ENCODE measurements around the gene SPATA45. TPM values are rescaled to one million over a fixed set of nuclear protein-coding genes. Genes with fewer than 3 reads are reported as not detected.
"Not testable (repeated sequence)": the region's sequence is repeated elsewhere in the genome, so short reads cannot be mapped to it uniquely, and the experiment has no call there.

SPATA45 gene
- total and polyA plus RNA-seq, 8 donors: 0.26 TPM; not detected in 7

DNA sequence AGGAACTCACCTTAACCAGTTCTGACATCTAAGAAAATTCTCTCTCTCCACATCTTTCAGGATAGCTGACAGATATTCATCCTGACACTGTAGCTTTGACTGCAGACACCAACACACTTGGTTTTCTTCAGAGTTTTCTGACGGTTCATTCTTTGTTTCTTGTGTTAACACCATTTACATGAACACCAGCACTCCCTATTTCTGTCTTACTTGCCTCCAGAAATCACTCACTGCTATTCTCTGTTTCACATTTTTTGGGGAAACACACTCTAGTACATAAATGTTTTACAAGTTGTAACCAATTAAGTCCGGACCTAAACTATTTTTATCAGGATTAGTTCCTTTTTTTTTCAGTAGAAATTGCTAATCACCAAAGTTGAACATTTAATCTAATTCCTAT lies 26.1 kb upstream of the SPATA45 start:
- H3K4me3 ChIP-seq: no peak overlapping the region
- ATAC-seq (no peak), FAIRE-seq (no peak), DNase-seq (no peak)
- H3K36me3 ChIP-seq: no peaks in the 10 kb centered on the region
- H3K4me1 ChIP-seq: no peaks in the 10 kb centered on the region
- no peak overlapping the region for H3K27ac ChIP-seq
- no peaks in the 10 kb centered on the region for H3K27me3 ChIP-seq
- intact Hi-C loops (cut with DNase I): no loop called here
- WGBS, 2 donors: 65 to 73% methylated on average over 2 of the region's 2 CpGs
- H3K9me3 ChIP-seq: no peaks in the 10 kb centered on the region
- TF ChIP-seq CTCF (IDR thresholded peaks at IDR 0.05): no peak

GRCh38 chr1:212871976-212872375 lies 24.5 kb upstream of the SPATA45 start:
- no peak for ATAC-seq
- Histone ChIP-seq H3K4me1 (no peaks in the 10 kb centered on the region), H3K4me3 (no peak overlapping the region), H3K9me3 (no peaks in the 10 kb centered on the region), H3K27ac (no peak overlapping the region), H3K27me3 (no peaks in the 10 kb centered on the region), H3K36me3 (no peaks in the 10 kb centered on the region)
- no peak for TF ChIP-seq CTCF (IDR thresholded peaks at IDR 0.05)
- intact Hi-C loops (cut with DNase I): no loop called here
- FAIRE-seq: no peak
- no peak for DNase-seq
- WGBS, 2 donors: 100% methylated on average over 1 of the region's 1 CpG

- intact Hi-C loops (cut with DNase I): no loop called here
- FAIRE-seq (no peak), DNase-seq (no peak), ATAC-seq (no peak)
- Histone ChIP-seq H3K27ac (no peak overlapping the region), H3K4me1 (peaks cover 0 to 4% (median 0%) of the 10 kb centered on the region in 3 donors), H3K4me3 (no peak overlapping the region), H3K9me3 (no peaks in the 10 kb centered on the region), H3K27me3 (no peaks in the 10 kb centered on the region), H3K36me3 (no peaks in the 10 kb centered on the region)
- WGBS, 2 donors: 92 to 100% methylated on average over 1 of the region's 1 CpG
- TF ChIP-seq CTCF (IDR thresholded peaks at IDR 0.05): no peak
Observed at GRCh38 chr1:212867192-212867591, 19.7 kb upstream of the SPATA45 start.

DNA sequence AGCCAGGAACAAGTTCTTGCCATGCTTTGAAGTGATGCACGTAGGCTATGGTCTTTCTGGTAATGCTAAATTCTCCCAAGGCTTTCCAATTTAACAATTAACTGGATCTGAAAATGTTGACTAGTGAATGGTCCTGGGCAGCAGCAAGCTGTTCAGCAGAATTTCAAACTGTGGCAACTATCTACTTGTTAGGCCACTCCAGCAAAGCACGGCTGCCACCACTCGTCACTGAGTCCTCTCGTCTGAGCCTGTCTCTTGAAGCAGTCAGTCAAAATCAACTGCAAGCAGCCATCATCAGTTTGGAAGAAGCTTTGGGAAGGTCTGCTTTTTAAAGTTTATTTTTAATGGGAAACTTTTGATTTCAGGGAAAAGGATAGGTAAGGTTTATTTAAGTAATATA lies 16.8 kb upstream of the SPATA45 start:
- TF ChIP-seq CTCF (IDR thresholded peaks at IDR 0.05): no peak
- ATAC-seq (no peak), FAIRE-seq (no peak), DNase-seq (no peak)
- no peaks in the 10 kb centered on the region for H3K27me3 ChIP-seq
- H3K4me1 ChIP-seq: peaks cover 0 to 10% (median 9%) of the 10 kb centered on the region in 3 donors
- no peaks in the 10 kb centered on the region for H3K9me3 ChIP-seq
- intact Hi-C loops (cut with DNase I): no loop called here
- H3K4me3 ChIP-seq: no peak overlapping the region
- H3K27ac ChIP-seq: no peak overlapping the region
- WGBS, 2 donors: 93 to 97% methylated on average over 4 of the region's 4 CpGs
- H3K36me3 ChIP-seq: no peaks in the 10 kb centered on the region

DNA sequence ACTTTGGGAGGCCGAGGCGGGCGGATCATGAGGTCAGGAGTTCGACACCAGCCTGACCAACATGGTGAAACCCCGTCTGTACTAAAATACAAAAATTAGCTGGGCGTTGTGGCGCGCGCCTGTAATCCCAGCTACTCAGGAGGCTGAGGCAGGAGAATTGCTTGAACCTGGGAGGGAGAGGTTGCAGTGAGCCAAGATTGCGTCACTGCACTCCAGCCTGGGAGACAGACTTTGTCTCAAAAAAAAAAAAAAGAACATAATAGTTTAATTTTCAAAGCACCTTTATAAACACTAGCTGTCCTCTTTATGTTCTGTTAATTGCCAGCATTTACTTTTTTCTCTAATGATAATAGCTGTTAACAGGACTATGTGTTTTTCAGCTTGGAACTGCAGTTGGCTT lies 15.9 kb upstream of the SPATA45 start:
- FAIRE-seq; H3K36me3 ChIP-seq; intact Hi-C loops (cut with DNase I); H3K4me3 ChIP-seq; ATAC-seq; H3K27ac ChIP-seq; DNase-seq; H3K9me3 ChIP-seq; H3K27me3 ChIP-seq: not testable (repeated sequence)
- H3K4me1 ChIP-seq: peaks cover 0 to 12% (median 10%) of the 10 kb centered on the region in 3 donors
- WGBS, 2 donors: 92% methylated on average over 10 of the region's 10 CpGs

Measured in pancreas (tissue), 10 donors.